Adrenal gland (tissue), 12 donors: Measurements from ENCODE around the gene F7. TPM values are rescaled to one million over a fixed set of nuclear protein-coding genes. Genes with fewer than 3 reads are reported as not detected.
A peak's percentile ranks its signal among the peaks of the same experiment; 100 is the strongest.

Source experiments
- DNase-seq, 7 donors: peaks; one replicate each; pipeline ENCODE4 v3.0.0-alpha.2; 2019 to 2020
- H3K27ac ChIP-seq, 5 donors: fragments of 200-600 bp; sonication (generic) in 4 of 5; 1 replicate in 3 of 5; 2 replicates in 2 of 5; pipeline versions ENCODE4 v1.5.1 to v1.8.0; 2016 to 2020; ENCODE audit warnings: mild to moderate bottlenecking in 1 of 5
- H3K27me3 ChIP-seq: fragments of 200-600 bp; 2 replicates; pipeline ENCODE4 v1.8.0; 2021
- H3K36me3 ChIP-seq, 2 donors: fragments of 200-600 bp; replicated peaks in 1 of 2; 1 replicate in 1 of 2; 2 replicates in 1 of 2; pipeline versions ENCODE4 v1.5.1 to v1.8.0; 2018 to 2022
- H3K4me1 ChIP-seq, 2 donors: fragments of 200-600 bp; replicated peaks in 1 of 2; 1 replicate in 1 of 2; 2 replicates in 1 of 2; pipeline versions ENCODE4 v1.5.1 to v1.8.0; 2018 to 2021
- H3K4me3 ChIP-seq, 4 donors: fragments of 200-600 bp; sonication (generic) in 3 of 4; one replicate each; pipeline ENCODE4 v1.5.1; 2016 to 2018
- H3K9me3 ChIP-seq, 3 donors: fragments of 200-600 bp; sonication (generic) in 1 of 3; replicated peaks in 1 of 3; 1 replicate in 2 of 3; 2 replicates in 1 of 3; pipeline versions ENCODE4 v1.5.1 to v1.8.0; 2016 to 2021
- CTCF ChIP-seq, 6 experiments: fragments of 450-650 bp in 4 of 6; fragments of 200-600 bp in 2 of 6; sonication (generic) in 1 of 6; IDR thresholded peaks; 1 replicate in 5 of 6; 2 replicates in 1 of 6; pipeline versions ENCODE4 v1.5.1 to v1.8.0; 2016 to 2021; ENCODE audit warnings: antibody characterized with exemption in 6 of 6, mild to moderate bottlenecking in 2 of 6, moderate library complexity in 1 of 6
- POLR2A ChIP-seq, 2 donors: fragments of 450-650 bp; IDR thresholded peaks; one replicate each; pipeline ENCODE4 v1.6.1; 2017; ENCODE audit warnings: antibody characterized with exemption in 2 of 2, mild to moderate bottlenecking in 2 of 2, moderate library complexity in 1 of 2
- WGBS, 4 donors: extraction: QIAGEN DNeasy Blood & Tissue Kit in 2 of 4; methylation state at CpG; one replicate each; pipeline versions ENCODE4 v1.1.5 to v1.1.7; 2013 to 2017; 5-methylcytosine and 5-hydroxymethylcytosine counted together
- intact Hi-C, 2 donors: fragments of 100-400 bp; cut with DNase I; formaldehyde crosslinking; loops; one replicate each; pipeline versions ENCODE4 v1.14.1 to v1.15.0; 2022 to 2023
- polyA plus RNA-seq, 3 donors: library from polyadenylated mRNA; stranded (reverse); fragments of 200-250 nt in 2 of 3; fragments of 350-450 nt in 1 of 3; fragmentation: Illumina TruSeq in 1 of 3; extraction: RNeasy Lipid Tissue Mini Kit (QIAGEN cat#74804) in 1 of 3; gene quantifications; one replicate each; pipeline ENCODE4 v1.2.3, GENCODE V29; 2013 to 2014
- total RNA-seq, 9 donors: library from RNA; depleted of rRNA in 4 of 9; stranded (reverse); fragments of >200 nt in 4 of 9; fragments of 120-200 nt in 1 of 9; fragmentation: NEBNext Ultra II Directional in 1 of 9; extraction: Animal tissue kit (Norgen Biotek cat#: 25700) in 1 of 9; gene quantifications; one replicate each; pipeline versions ENCODE4 v1.1.0 to v1.2.4, GENCODE V29; 2013 to 2023
- donor health status: healthy with polysubstance abuse.
- donor health status: Bipolar disorder and iron deficiency.
- donor health status: DM: yes; HTN: yes; CAD: no.
- donor health status: DM: no; HTN: no; CAD: no.
- donor health status: DM: no; HTN: no; CAD: no.
- donor health status: DM: yes; HTN: yes; CAD: no.

F7 gene
- total and polyA plus RNA-seq, 12 donors: 0.05 to 0.61 (median 0.08) TPM; not detected in 7

GRCh38 chr13:113139577-113139976 lies 34.0 kb downstream of the F7 start:
- no peaks in the 10 kb centered on the region for H3K27me3 ChIP-seq
- H3K9me3 ChIP-seq: no peaks in the 10 kb centered on the region
- TF ChIP-seq CTCF (IDR thresholded peaks at IDR 0.05): no peak
- TF ChIP-seq POLR2A (IDR thresholded peaks at IDR 0.05): no peak
- no peak for DNase-seq
- H3K4me3 ChIP-seq: no peak overlapping the region
- intact Hi-C loops: no loop called here
- WGBS, 4 donors: 82 to 89% (median 86%) methylated on average over 5 of the region's 5 CpGs
- H3K36me3 ChIP-seq: no peaks in the 10 kb centered on the region
- no peak overlapping the region for H3K27ac ChIP-seq
- H3K4me1 ChIP-seq: no peaks in the 10 kb centered on the region

GRCh38 chr13:113140677-113141600 lies 35.3 kb downstream of the F7 start:
- intact Hi-C loops: no loop called here
- no peaks in the 10 kb centered on the region for H3K9me3 ChIP-seq
- 91 to 95% (median 94%) methylated on average over 11 to 26 of the region's 26 CpGs for WGBS, 4 donors

GRCh38 chr13:113141601-113141970 lies 36.0 kb downstream of the F7 start:
- TF ChIP-seq POLR2A (IDR thresholded peaks at IDR 0.05) (no peak), CTCF (IDR thresholded peaks at IDR 0.05) (no peak)
- no peaks in the 10 kb centered on the region for H3K4me1 ChIP-seq
- H3K36me3 ChIP-seq: no peaks in the 10 kb centered on the region
- no peak overlapping the region for H3K4me3 ChIP-seq
- intact Hi-C loops: no loop called here
- no peak overlapping the region for H3K27ac ChIP-seq
- H3K9me3 ChIP-seq: no peaks in the 10 kb centered on the region
- no peaks in the 10 kb centered on the region for H3K27me3 ChIP-seq
- WGBS, 4 donors: 88 to 98% (median 92%) methylated on average over 6 to 18 of the region's 18 CpGs
- DNase-seq: no peak

More at GRCh38 chr13:113140677-113141600, 35.3 kb downstream of the F7 start:
- peak in 1 of 7 donors; percentile 47 for DNase-seq
- TF ChIP-seq CTCF (IDR thresholded peaks at IDR 0.05): no peak
- TF ChIP-seq POLR2A (IDR thresholded peaks at IDR 0.05): no peak
- H3K27ac ChIP-seq: no peak overlapping the region
- no peaks in the 10 kb centered on the region for H3K27me3 ChIP-seq
- H3K4me3 ChIP-seq: no peak overlapping the region
- no peaks in the 10 kb centered on the region for H3K4me1 ChIP-seq
- H3K36me3 ChIP-seq: no peaks in the 10 kb centered on the region

GRCh38 chr13:113142876-113143275 lies 37.3 kb downstream of the F7 start:
- no peak overlapping the region for H3K27ac ChIP-seq
- WGBS, 4 donors: 86 to 89% (median 87%) methylated on average over 7 of the region's 7 CpGs
- no peaks in the 10 kb centered on the region for H3K4me1 ChIP-seq
- TF ChIP-seq POLR2A (IDR thresholded peaks at IDR 0.05) (no peak), CTCF (IDR thresholded peaks at IDR 0.05) (no peak)
- DNase-seq: no peak
- H3K9me3 ChIP-seq: no peaks in the 10 kb centered on the region
- no peaks in the 10 kb centered on the region for H3K27me3 ChIP-seq
- no peak overlapping the region for H3K4me3 ChIP-seq
- intact Hi-C loops: no loop called here
- no peaks in the 10 kb centered on the region for H3K36me3 ChIP-seq
